Choroid plexus epithelial cell (primary cell): Measurements from ENCODE around the gene DACT3.
A peak's percentile ranks its signal among the peaks of the same experiment; 100 is the strongest.

ENCODE experiments used
- DNase-seq: peaks from one replicate; pipeline ENCODE4 v3.0.0-alpha.2; 2010; ENCODE audit warnings: low read depth
- H3K4me3 ChIP-seq: 2 replicates; pipeline ENCODE4 v1.5.1; 2011; ENCODE audit warnings: low read depth, mild to moderate bottlenecking, control low read depth, low read length, moderate library complexity
- TF ChIP-seq, protein P1 (sequence below): conservative IDR thresholded peaks from 2 replicates; pipeline ENCODE4 v1.5.1; 2011; ENCODE audit warnings: low read depth, mild to moderate bottlenecking, control low read depth, inconsistent platforms, low read length, moderate library complexity

The DACT3 gene

DNA sequence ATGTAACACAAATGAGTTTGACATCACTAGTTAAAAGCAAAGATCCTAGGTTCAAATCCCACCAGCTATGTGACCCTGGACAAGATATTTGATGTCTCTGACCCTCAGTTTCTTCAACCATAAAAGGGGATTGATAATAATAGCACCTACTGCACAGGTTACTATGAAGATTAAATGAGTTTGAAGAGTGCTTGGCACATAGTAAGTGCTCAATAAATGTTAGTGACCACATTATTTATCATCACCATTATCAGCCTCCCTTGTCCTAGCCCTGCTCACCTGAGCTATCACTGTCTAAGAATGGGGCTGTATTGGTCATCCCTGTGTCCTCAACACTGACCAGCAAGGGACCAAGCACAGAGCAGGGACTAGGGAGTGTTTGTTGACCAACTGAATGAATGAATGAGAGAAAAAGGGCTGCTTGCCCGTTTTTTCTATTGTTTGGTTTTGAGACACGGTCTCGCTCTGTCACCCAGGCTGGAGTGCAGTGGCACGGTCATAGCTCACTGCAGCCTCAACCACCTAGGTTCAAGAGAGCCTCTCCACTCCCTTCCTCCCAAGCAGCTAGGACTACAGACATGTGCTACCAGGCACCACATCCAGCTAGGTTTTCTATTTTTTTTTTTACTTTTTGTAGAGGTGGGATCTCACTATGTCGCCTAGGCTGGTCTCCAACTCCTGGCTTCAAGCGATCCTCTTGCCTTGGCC is 26.6 kb upstream of the DACT3 start:
- TF ChIP-seq, protein P1, sequence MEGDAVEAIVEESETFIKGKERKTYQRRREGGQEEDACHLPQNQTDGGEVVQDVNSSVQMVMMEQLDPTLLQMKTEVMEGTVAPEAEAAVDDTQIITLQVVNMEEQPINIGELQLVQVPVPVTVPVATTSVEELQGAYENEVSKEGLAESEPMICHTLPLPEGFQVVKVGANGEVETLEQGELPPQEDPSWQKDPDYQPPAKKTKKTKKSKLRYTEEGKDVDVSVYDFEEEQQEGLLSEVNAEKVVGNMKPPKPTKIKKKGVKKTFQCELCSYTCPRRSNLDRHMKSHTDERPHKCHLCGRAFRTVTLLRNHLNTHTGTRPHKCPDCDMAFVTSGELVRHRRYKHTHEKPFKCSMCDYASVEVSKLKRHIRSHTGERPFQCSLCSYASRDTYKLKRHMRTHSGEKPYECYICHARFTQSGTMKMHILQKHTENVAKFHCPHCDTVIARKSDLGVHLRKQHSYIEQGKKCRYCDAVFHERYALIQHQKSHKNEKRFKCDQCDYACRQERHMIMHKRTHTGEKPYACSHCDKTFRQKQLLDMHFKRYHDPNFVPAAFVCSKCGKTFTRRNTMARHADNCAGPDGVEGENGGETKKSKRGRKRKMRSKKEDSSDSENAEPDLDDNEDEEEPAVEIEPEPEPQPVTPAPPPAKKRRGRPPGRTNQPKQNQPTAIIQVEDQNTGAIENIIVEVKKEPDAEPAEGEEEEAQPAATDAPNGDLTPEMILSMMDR: no peak
- no peak overlapping the region for H3K4me3 ChIP-seq
- DNase-seq: no peak

DNA sequence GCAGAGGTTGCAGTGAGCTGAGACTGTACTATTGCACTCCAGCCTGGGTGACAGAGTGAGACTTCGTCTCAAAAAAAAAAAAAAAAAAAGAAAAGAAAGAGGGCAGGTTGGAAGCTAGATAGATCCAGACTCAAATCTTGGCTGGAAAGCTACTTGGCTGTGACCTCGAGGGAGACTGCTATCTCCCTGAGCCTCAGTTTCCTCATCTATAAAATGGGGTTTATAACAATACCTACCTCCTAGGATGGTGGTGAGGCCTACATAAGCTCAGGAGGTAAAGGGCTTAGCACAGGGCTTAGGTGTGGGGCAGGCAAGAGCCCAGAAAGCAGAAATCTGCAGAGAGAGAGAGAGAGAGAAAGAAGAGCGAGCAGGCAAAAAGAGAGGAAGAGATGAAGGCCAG is 24.2 kb upstream of the DACT3 start:
- TF ChIP-seq, protein P1: no peak
- no peak for DNase-seq
- H3K4me3 ChIP-seq: no peak overlapping the region

DNA sequence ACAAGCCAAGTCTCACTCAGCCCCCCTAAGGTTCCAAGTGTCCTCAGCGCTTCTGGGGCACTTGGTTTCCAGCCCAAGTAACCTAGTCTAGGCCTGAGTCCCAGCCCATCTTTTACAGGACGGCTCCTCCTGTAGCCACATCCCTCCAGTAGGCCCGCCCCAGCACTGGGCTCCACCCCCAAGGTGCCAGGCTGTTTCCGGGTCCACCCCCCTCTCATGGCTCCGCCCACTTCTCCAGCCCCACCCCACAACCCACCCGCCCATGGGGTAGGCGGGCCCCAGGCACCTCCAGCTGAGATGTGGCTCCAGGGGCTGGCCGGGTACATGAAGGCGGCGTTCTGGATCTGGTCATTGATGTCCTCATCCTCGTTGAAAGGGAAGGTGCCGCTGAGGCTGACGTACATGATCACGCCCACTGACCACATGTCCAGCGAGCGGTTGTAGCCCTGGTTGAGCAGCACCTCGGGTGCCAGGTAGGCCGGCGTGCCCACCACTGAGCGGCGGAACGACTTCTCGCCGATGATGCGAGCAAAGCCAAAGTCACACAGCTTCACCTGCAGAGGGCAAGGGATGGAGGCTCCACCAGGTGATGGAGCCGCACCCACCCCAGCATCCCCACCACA is 17.2 kb upstream of the DACT3 start:
- DNase-seq: no peak
- TF ChIP-seq, protein P1: no peak

DNA sequence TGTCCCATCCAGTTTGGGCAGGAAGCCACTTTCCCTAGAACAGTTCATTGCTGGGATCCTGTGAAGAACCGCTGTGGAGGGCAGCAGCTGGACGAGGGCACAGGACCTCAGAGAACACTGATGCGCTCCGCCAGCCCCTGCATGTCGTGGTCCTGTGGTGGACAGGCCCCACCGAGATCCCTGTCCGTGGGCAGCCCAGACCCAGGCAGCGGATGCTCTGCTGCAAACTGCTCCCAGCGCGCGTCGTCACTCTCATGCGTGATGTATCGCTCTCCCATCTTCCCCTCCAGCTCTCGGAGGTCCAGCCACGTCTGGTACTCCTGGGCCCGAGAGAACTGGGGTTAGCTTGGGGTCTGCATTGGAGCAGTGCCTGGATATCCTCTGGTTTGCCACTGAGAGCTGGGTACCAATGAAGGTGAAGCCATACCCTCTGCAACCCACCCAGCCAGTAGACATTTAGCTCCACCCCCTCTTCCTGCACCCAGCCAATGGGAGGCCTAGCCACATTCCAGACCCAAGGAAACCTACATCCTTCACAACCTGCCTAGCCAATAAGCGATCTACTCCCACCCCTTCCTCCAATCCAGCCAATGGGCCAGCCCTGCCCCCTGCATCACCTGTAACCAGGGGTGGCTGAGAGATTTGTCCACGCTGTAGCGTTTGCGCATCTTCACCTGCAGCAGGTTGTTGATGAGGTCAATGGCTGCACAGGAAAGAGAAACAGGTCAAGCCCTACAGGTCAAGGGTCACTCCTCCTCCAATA is 13.6 kb upstream of the DACT3 start:
- peak; percentile 36 for DNase-seq
- TF ChIP-seq, protein P1: no peak
- no peak overlapping the region for H3K4me3 ChIP-seq

More for the DNA sequence above, 17.2 kb upstream of the DACT3 start:
- no peak overlapping the region for H3K4me3 ChIP-seq

DNA sequence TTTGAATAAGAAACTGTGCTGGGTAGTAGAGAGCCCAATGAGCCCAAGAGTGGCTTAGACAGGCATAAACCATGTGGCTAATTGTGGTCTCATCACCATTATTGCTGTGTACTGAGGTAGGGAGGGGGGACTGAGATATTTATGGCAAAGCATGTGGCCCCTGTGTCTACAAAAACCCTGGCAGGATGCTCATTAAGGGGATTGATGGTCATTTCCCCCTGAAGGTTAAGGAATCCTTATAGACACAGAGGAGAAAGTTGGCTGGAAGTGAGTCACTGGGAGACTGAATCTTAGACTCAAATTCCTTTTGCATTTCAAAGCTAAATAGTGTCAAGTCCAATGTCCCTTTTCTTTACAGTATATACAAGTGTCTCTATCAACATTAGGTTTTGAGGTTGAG is 9.8 kb upstream of the DACT3 start:
- no peak overlapping the region for H3K4me3 ChIP-seq
- DNase-seq: peak; percentile 22
- TF ChIP-seq, protein P1: no peak

DNA sequence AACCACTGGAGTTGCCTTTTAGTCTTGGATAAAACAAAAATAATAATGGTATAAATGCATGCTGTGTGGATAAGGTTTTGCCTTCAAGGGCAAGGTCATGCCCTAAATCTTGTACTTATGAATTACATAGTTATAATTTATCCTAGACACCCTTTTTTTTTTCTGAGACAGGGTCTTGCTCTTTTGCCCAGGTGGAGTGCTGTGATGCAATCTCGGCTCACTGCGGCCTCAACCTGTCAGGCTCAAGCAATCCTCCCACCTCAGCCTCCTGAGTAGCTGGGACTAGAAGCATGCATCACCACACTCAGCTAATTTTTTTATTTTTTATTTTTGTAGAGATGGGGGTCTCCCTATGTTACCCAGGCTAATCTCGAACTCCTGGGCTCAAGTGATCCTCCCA is 7.7 kb upstream of the DACT3 start:
- DNase-seq: no peak
- H3K4me3 ChIP-seq: no peak overlapping the region
- TF ChIP-seq, protein P1: no peak

DNA sequence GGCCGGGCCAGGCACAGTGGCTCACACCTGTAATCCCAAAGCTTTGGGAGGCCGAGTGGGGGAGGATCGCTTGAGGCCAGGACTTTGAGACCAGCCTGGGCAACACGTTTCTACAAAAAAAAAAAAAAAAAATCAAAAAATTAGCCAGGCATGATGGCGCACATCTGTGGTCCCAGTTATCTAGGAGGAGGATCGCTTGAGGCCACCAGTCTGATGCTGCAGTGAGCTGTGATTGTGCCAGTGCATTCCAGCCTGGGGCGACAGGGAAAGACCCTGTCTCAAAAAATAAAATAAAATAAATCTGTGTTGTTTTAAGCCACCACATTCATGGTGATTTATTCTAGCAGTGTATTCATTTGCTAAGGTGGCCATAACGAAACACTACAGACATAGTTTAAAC is 4.1 kb upstream of the DACT3 start:
- TF ChIP-seq, protein P1: no peak
- H3K4me3 ChIP-seq: no peak overlapping the region
- DNase-seq: no peak
